ENCODE results near the gene FAM47E. TPM values are rescaled to one million over a fixed set of nuclear protein-coding genes. Genes with fewer than 3 reads are reported as not detected.

Gene FAM47E
- total and polyA plus RNA-seq, 12 donors: 2.8 to 23.8 (median 5.3) TPM

DNA sequence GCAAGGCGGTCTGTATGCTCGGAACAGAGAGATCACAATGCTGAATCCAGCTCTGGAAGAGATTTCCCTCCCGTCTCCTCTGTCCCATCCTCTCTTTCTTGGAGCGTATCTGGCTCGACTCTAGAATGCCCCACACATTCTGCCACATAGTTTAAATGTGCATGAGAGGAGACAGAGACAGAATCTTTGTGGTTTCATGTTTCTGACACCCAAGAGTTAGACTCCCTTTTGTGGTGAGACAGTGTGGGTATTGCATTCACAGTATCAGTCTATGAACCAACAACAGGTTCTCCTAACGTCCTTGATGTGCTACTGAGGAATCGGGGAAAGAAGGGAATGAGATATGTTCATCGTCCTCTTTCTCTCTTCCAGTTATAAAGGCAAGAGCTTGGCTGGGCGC is 25.3 kb downstream of the FAM47E start:
- H3K27ac ChIP-seq: no peak overlapping the region
- WGBS, 4 donors: 81 to 91% (median 85%) methylated on average over 9 of the region's 9 CpGs
- no peaks in the 10 kb centered on the region for H3K36me3 ChIP-seq (replicated peaks in 1 of 2)
- H3K27me3 ChIP-seq: no peaks in the 10 kb centered on the region
- intact Hi-C loops (cut with DNase I): no loop called here
- TF ChIP-seq, protein P1, sequence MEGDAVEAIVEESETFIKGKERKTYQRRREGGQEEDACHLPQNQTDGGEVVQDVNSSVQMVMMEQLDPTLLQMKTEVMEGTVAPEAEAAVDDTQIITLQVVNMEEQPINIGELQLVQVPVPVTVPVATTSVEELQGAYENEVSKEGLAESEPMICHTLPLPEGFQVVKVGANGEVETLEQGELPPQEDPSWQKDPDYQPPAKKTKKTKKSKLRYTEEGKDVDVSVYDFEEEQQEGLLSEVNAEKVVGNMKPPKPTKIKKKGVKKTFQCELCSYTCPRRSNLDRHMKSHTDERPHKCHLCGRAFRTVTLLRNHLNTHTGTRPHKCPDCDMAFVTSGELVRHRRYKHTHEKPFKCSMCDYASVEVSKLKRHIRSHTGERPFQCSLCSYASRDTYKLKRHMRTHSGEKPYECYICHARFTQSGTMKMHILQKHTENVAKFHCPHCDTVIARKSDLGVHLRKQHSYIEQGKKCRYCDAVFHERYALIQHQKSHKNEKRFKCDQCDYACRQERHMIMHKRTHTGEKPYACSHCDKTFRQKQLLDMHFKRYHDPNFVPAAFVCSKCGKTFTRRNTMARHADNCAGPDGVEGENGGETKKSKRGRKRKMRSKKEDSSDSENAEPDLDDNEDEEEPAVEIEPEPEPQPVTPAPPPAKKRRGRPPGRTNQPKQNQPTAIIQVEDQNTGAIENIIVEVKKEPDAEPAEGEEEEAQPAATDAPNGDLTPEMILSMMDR (IDR thresholded peaks at IDR 0.05): no peak
- TF ChIP-seq POLR2A (IDR thresholded peaks at IDR 0.05): no peak
- no peaks in the 10 kb centered on the region for H3K4me1 ChIP-seq (replicated peaks in 1 of 2)
- H3K4me3 ChIP-seq: no peak overlapping the region
- DNase-seq: no peak
- no peaks in the 10 kb centered on the region for H3K9me3 ChIP-seq (replicated peaks in 1 of 3)

DNA sequence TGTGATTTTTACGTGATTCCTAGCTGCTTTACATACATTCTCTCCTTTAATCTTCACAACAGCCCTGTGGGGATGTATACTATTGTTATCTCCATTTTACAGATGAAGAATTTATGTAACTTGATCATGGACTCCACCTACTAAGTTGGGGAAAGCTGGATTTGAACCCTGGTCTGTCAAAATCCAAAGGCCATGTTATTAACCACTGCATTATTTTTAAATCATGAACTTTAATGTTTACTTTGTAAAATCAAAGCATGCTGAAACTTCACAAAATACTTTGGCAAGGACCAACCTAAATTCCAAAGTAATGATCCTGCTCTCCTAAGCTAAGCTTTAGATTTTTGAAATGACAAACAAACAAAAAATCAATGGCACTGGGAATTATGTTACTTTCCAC is 26.1 kb downstream of the FAM47E start:
- no peaks in the 10 kb centered on the region for H3K36me3 ChIP-seq (replicated peaks in 1 of 2)
- H3K4me3 ChIP-seq: no peak overlapping the region
- H3K27me3 ChIP-seq: no peaks in the 10 kb centered on the region
- DNase-seq: no peak
- H3K9me3 ChIP-seq (replicated peaks in 1 of 3): no peaks in the 10 kb centered on the region
- H3K4me1 ChIP-seq (replicated peaks in 1 of 2): no peaks in the 10 kb centered on the region
- intact Hi-C loops (cut with DNase I): no loop called here
- no peak overlapping the region for H3K27ac ChIP-seq
- TF ChIP-seq, protein P1 (IDR thresholded peaks at IDR 0.05): no peak
- no peak for TF ChIP-seq POLR2A (IDR thresholded peaks at IDR 0.05)
- 83 to 95% (median 86%) methylated on average over 1 of the region's 1 CpG for WGBS, 4 donors

DNA sequence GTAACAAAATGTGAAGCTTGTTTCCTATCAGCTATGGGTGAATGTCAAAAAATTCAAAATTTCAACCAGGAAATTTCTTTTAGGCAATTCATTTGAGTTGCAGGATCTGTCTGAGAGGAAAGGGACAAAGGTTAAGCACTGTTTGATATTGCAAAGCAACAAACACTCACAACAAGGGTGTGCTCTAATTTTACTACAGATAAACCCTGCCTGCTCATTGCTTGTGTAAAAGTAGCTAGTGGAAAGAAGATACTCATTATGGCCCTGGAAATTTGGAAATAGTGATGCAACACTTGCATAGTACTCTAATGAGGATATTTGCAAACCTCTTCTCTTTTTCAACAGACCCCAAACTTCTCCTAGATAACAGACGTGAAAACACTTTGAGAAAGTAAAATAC is 27.1 kb downstream of the FAM47E start:
- H3K9me3 ChIP-seq (replicated peaks in 1 of 3): no peaks in the 10 kb centered on the region
- intact Hi-C loops (cut with DNase I): no loop called here
- H3K4me1 ChIP-seq (replicated peaks in 1 of 2): no peaks in the 10 kb centered on the region
- TF ChIP-seq, protein P1 (IDR thresholded peaks at IDR 0.05): no peak
- TF ChIP-seq POLR2A (IDR thresholded peaks at IDR 0.05): no peak
- no peaks in the 10 kb centered on the region for H3K27me3 ChIP-seq
- H3K36me3 ChIP-seq (replicated peaks in 1 of 2): no peaks in the 10 kb centered on the region
- no peak overlapping the region for H3K4me3 ChIP-seq
- H3K27ac ChIP-seq: no peak overlapping the region
- WGBS, 4 donors: 57 to 82% (median 71%) methylated on average over 1 of the region's 1 CpG
- DNase-seq: no peak

DNA sequence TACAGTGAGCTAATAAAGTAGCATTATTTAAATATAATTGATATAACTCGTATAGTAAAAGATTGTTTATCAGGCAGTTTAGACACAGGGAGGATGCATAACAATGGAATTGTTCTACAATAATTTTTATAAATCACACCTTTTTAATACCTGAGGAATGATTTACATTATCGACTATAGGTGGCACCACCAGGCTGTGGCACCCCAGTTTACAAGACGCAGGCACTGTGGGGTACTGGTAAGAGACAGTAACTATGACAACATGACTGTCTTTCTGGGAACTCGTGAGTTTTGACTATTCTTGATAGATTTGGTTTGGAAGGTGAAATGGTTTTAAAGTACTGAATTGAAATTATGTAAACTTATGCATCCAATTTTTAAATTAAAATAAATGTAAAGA is 27.9 kb downstream of the FAM47E start:
- no peaks in the 10 kb centered on the region for H3K36me3 ChIP-seq (replicated peaks in 1 of 2)
- 63 to 78% (median 72%) methylated on average over 4 of the region's 4 CpGs for whole genome bisulfite sequencing, 4 donors
- no peaks in the 10 kb centered on the region for H3K9me3 ChIP-seq (replicated peaks in 1 of 3)
- TF ChIP-seq, protein P1 (IDR thresholded peaks at IDR 0.05): no peak
- no peak for TF ChIP-seq POLR2A (IDR thresholded peaks at IDR 0.05)
- H3K4me1 ChIP-seq (replicated peaks in 1 of 2): no peaks in the 10 kb centered on the region
- H3K27me3 ChIP-seq: no peaks in the 10 kb centered on the region
- no peak for DNase-seq
- H3K4me3 ChIP-seq: no peak overlapping the region
- no peak overlapping the region for H3K27ac ChIP-seq
- intact Hi-C loops (cut with DNase I): no loop called here

All from adrenal gland (tissue), 12 donors.